HG03139 (cell line): ENCODE measurements around the gene B4GALNT3.

Source experiments
- ATAC-seq: cut with Tn5 transposase; IDR thresholded peaks from one replicate; pipeline ENCODE4 v1.9.1; 2021; ENCODE audit not compliant: unreplicated experiment

Gene B4GALNT3

GRCh38 chr12:554001-554285, 94.2 kb downstream of the B4GALNT3 start:
- ATAC-seq, result no peak

GRCh38 chr12:556498-556897, 96.8 kb downstream of the B4GALNT3 start:
- no peak for ATAC-seq

DNA sequence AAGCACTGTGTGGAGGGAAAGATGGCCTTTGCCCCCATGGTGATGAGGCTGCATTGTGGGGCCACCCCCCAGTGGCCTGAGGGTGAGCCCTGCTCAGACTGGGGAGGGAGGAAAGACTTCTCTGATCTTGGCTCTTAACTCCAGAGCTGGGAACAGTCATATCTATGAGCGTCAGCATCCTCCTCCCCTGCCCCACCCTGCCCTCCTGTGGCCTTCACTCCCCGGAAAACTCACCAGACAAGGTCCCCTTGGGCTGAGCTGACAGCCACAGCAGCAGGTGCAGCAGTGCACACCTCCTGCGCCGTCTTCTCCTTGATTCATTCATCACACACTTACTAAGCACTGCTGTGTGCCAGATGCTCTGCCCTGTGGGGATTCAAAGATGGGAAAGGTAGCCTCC, 98.8 kb downstream of the B4GALNT3 start:
- ATAC-seq, result no peak

DNA sequence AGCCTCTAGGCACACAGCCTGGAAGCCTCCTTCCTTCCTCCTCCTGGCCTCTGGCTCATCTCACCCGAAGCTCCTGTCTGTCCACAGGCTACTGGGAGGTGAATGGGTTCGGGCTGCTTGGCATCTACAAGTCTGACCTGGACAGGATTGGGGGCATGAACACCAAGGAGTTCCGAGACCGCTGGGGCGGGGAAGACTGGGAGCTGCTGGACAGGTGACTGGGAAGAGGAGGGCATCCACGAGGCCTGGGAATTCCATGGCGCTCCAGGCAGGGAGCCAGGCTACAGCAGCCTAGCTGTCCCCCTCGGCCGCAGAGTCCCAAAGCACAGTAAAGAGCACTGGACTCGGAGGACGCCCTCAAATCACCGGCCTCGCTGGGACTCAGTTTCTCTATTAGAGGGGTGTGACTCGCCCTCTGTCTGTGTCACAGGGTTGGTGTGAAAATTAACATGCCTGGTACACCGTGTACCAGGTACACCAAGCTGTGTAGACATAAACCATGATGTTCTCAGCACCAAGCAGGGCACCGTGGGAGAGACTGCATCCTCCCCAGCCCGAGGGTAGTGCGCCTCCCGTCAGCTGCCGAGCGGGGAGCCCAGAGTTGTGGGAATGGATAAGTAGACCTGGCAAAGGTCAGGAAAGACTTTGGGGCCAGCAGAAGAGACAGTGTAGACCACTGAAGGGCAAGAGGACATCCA, 99.6 kb downstream of the B4GALNT3 start:
- no peak for ATAC-seq

GRCh38 chr12:559906-560455, 100.2 kb downstream of the B4GALNT3 start:
- ATAC-seq, result no peak

DNA sequence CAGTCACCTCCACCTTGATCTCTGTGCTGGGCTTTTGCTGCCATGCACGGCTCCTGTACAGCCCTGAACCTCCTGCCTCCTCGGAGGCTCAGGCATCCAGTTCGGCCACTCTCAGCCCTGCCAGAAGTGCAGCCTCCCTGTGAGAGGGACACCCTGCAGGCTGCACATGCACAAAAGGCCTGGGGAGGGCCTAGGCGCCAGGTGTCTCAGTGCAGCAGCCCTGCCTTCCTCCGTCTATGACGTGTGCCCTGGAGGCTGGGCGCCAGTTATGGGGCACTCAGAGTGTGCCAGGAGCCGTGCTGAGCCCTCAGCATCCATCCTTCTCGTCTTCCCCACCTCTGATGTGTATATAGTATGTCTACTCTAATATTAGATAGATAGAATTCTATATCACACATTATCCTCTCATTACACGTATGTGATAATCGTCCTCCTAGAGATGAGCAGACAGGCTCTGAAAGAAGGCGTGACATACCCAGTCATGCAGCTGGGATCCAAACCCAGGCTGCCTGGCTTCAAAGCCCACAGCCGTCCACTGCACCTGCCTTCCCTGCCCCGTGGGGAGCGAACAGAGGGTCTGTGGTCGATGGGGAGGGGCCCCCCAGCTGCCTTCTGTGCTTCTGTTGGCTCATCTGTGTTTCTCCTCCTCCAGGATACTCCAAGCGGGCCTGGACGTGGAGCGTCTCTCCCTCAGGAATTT, 101.1 kb downstream of the B4GALNT3 start:
- ATAC-seq, result no peak

- no peak for ATAC-seq
Measured at GRCh38 chr12:561391-561705, 101.6 kb downstream of the B4GALNT3 start.

GRCh38 chr12:561908-562593, 102.3 kb downstream of the B4GALNT3 start:
- no peak for ATAC-seq

DNA sequence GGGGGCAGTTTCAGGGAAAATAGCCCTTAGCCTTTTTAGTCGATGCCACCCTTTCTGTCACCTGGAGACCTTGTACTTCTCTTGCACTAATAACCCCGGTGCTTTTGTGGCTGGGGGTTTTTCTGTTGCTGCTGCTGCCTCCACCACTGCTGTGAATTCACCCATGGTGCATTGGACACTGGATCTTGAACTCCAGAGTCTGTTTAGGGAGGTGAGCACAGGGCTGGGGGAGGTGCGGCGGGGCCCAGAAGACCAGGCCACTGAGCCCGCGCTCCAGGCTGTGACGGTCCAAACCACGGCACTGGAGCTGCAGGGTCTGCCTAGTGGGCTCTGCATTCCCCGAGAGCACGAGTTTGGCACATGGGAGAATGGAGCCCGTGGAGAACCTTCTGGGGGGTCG, 102.9 kb downstream of the B4GALNT3 start:
- no peak for ATAC-seq

DNA sequence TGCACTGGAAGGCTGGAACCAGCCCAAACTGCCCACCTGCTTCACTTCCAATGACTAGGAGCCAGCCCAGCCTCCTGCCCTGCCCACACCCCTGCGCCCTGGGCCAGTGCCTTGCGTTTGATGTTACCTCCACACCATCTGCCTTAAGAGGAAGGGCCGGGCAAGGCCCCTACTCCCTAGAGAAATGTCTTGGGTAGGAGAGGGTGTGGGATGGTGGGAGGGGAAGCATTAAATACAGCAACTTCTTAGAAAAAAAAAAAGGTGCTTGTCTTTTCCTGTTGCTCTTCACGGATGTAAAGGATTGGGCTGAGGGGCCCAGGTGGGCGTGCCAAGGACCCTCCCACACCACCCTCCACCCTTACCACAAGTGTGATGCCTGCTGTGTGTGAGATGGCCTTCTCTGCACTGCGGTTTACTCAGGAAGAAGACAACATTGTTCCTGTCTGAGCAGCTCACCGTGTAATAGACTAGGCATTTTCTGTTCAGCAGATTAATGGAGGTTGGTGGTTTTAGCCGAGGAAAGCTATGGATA, 103.6 kb downstream of the B4GALNT3 start:
- ATAC-seq, result no peak

- ATAC-seq, result no peak
Measured at GRCh38 chr12:563787-564298, 104.1 kb downstream of the B4GALNT3 start.

DNA sequence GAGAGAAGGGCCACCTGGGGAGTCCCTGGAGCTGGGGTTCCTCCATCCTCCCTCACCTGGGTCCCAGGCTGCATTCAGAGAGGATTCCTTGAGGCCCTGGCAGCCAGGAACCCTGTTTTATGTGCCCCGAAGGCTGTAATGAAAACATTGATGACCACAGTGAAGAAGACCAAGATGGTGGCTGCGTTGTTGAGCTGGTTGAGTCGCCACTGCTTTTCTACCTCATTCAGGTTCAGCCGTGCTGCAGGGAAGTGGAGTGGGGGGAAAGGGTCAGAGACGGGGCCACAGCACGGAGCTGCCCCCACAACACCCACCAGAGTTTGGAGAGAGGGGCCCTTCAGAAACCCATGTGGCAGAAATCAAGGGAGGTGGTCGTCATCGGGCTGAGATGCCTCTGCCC, 105.4 kb downstream of the B4GALNT3 start:
- no peak for ATAC-seq

- ATAC-seq, result no peak
Measured at GRCh38 chr12:565589-566105, 105.9 kb downstream of the B4GALNT3 start.

- no peak for ATAC-seq
Measured at GRCh38 chr12:568486-568885, 108.7 kb downstream of the B4GALNT3 start.

- ATAC-seq, result no peak
Measured at GRCh38 chr12:569091-569676, 109.4 kb downstream of the B4GALNT3 start.

GRCh38 chr12:569803-570434, 110.2 kb downstream of the B4GALNT3 start:
- no peak for ATAC-seq

- ATAC-seq, result no peak
Measured at GRCh38 chr12:570435-570920, 110.7 kb downstream of the B4GALNT3 start.

DNA sequence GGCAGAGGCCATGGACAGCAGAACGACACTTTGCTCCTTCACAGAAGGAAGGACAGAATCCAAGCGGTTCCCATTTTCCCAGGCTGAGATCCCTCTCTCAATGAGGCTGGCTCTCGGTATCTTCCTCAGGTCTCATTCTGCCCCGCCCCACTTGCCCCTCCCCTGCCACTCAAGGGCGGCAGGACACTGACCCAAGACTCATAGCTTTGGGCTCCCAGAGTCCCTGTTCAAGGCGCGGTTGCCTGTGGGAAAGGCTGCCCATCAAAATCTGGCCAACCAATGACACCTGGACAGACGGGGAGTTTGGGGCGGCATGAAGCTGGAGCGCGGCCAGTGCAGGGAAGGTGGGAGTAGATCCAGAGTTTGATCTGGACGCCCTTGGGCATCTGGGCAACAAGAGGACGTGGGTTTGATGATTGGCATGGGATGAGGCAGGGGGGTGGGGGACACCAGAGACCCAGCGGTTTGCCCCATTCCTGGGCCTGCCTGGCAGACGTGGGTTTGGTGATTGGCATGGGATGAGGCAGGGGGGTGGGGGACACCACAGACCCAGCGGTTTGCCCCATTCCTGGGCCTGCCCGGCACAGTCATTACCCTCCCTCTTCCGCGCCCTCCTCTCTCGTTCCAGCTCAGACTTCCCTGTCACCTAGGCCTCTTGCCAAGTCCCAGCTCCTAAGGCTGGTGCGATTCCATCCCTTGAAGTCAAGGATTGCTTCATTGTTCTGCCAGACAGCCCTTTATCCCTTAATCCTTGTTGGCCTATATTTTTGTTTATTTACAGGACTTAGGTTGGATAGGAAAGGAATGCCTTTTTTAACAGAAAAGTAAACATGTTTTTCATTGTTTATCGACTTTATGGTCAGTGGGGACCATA, 111.4 kb downstream of the B4GALNT3 start:
- ATAC-seq, result no peak

GRCh38 chr12:571795-572531, 112.2 kb downstream of the B4GALNT3 start:
- no peak for ATAC-seq
